K562 (cell line): ENCODE measurements around the gene SLMAP.

Source experiments
- MXI1 ChIP-seq: IDR thresholded peaks from 2 replicates; pipeline ENCODE4 v1.6.1; 2011; ENCODE audit warnings: low read depth, mild to moderate bottlenecking, improper control_type of control experiment, low read length
- POLR2AphosphoS5 ChIP-seq: IDR thresholded peaks from 2 replicates; pipeline ENCODE4 v1.6.1; 2011; ENCODE audit warnings: mild to moderate bottlenecking, low read depth, low read length, moderate library complexity; ENCODE audit not compliant: control insufficient read depth, insufficient read depth
- ZNF134 ChIP-seq: fragments of 250-450 bp; sonication (Bioruptor Pico); conservative IDR thresholded peaks from 2 replicates; pipeline ENCODE4 v1.4.0; 2020
- TF ChIP-seq, protein P1 (sequence below): sonication (generic); formaldehyde crosslinking; IDR thresholded peaks from 2 replicates; pipeline ENCODE4 v1.4.0; 2020; ENCODE audit warnings: mild to moderate bottlenecking, missing genetic modification reagents

DNA sequence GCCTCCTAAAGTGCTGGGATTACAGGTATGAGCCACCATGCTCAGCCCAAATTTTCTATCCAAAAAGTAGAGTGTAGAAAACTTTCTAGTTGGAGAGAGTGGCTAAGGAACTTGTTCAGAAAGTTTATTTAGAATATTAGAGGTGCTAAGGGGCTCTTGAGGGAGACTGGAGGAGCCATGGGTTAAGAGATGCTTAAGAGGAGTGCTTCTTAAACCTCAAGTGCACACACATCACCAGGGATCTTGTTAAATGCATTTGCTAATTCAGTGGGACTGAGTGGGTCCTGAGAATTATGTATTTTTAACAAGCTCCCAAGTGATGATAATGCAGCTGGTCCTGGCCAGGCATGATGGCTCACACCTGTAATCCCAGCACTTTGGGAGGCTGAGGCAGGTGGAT, 29.7 kb upstream of the SLMAP start:
- no peak for TF ChIP-seq ZNF134
- TF ChIP-seq, protein P1, sequence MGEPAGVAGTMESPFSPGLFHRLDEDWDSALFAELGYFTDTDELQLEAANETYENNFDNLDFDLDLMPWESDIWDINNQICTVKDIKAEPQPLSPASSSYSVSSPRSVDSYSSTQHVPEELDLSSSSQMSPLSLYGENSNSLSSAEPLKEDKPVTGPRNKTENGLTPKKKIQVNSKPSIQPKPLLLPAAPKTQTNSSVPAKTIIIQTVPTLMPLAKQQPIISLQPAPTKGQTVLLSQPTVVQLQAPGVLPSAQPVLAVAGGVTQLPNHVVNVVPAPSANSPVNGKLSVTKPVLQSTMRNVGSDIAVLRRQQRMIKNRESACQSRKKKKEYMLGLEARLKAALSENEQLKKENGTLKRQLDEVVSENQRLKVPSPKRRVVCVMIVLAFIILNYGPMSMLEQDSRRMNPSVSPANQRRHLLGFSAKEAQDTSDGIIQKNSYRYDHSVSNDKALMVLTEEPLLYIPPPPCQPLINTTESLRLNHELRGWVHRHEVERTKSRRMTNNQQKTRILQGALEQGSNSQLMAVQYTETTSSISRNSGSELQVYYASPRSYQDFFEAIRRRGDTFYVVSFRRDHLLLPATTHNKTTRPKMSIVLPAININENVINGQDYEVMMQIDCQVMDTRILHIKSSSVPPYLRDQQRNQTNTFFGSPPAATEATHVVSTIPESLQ (CRISPR knock-in tag): no peak
- TF ChIP-seq MXI1: no peak
- no peak for TF ChIP-seq POLR2AphosphoS5
